ENCODE data around the gene PDXP.
"Not testable (repeated sequence)": the region's sequence is repeated elsewhere in the genome, so short reads cannot be mapped to it uniquely, and the experiment has no call there.

PDXP gene

DNA sequence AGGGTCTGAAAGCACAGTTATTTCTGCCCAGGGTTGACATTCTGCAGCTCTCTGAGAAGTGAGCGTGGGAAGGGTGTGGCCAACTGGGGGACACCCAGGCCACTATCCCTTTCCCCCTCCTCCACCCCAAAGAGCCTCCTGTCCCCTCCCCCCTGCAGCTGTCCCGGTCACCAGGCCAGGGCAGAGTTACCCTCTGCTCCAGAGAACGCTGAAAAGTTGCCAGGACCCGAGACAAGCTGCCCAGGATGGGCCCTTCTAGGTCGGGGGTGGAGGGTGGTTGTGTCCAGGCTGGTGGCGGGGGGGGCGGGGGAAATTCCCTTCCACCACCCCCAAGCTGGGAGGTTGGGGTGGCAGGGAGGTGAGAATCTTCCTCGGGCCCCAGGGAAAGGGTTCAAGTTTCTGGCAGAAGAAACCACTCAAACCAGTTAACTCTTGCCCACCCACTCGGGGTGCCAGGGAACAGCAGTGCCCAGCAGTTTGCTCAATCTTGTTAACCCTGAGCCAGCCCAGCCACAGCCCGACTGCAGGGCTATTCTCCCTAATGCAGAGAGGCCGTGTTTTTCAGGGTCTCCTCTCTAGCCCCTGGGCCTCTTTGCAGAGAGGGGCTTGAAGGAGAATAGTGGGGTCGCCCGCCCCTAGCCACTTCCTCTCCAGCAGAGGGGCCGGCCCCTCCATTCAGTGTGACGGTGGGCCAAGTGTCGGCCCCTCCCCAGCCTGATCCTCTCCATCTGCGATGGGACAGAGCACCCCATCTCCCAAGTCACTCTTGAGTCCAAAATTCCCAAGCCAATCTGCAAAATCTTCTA, 17.6 kb downstream of the PDXP start:
- DNase-seq: no peak

DNA sequence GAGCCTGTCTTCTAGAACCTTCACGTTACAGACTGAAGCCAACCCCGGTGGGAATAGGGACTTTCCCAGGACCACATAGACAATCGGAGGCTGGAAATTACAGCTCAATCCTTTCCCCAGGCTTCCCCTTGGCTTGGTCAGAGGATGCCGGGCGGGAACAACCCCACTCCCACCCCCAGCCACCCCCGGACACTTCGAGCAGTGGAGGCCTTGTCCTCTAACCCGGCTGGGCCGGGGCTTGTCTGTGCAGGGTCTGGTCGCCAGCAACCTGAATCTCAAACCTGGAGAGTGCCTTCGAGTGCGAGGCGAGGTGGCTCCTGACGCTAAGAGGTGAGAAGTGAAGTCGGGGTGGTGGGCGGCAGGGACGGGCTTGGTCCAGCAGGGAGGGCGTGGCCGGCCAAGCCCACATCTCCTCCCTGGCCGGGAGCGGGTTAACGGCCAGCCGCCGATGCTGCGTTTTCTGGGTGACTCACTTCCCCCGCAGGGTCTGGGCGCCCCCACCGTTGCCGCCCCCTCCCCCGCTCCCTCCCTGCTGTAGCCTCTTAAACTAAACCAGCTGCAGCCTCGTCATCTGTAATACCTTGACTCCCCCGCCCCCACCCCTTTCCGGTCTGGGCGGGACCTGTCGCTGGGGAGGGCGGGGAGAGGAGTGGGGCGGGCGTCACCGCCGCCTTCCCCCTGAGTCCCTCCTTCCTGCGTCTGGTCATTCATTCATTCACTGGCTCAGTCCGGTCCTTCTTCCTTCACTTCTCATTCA, 18.4 kb downstream of the PDXP start:
- DNase-seq: peak; percentile 92

GRCh38 chr22:37677493-37677974, 19.0 kb downstream of the PDXP start:
- no peak for DNase-seq

DNA sequence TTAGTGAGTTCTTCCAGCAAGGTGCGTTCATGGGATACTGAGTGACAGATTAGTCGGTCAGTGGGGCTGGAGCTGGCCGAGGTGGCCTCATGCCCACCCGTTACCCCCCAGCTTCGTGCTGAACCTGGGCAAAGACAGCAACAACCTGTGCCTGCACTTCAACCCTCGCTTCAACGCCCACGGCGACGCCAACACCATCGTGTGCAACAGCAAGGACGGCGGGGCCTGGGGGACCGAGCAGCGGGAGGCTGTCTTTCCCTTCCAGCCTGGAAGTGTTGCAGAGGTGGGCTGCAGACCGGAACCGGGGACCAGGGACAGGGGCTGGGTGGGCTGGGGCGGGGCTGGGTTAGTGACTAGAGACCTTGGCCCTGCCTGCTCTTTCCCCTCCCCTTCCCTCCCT, 19.8 kb downstream of the PDXP start:
- DNase-seq: no peak

- DNase-seq: no peak
Measured at GRCh38 chr22:37679670-37680069, 21.1 kb downstream of the PDXP start.

GRCh38 chr22:37680191-37680851, 21.8 kb downstream of the PDXP start:
- DNase-seq: no peak

DNA sequence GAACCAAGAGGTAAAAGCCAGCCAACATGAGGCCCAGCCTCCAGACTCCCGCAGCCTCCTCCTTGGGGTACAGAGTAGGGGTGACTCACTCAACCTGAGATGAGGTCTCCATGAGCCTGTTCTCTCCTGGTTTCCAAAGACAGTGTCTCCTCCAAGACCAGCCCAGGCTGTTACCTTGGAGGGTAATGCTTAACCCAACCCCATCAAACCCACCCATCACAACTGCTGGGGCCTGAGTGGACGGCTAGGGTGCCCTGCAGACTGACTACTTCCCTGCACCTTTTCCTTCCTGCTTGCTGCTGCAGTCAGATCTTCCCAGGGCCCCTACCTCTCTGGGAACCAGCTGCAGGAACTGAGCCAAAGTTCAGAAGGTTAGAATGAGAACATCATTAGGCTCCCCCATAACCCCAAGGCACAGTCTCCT, 22.5 kb downstream of the PDXP start:
- no peak for DNase-seq

GRCh38 chr22:37681556-37682049, 23.1 kb downstream of the PDXP start:
- peak; percentile 82 for DNase-seq

DNA sequence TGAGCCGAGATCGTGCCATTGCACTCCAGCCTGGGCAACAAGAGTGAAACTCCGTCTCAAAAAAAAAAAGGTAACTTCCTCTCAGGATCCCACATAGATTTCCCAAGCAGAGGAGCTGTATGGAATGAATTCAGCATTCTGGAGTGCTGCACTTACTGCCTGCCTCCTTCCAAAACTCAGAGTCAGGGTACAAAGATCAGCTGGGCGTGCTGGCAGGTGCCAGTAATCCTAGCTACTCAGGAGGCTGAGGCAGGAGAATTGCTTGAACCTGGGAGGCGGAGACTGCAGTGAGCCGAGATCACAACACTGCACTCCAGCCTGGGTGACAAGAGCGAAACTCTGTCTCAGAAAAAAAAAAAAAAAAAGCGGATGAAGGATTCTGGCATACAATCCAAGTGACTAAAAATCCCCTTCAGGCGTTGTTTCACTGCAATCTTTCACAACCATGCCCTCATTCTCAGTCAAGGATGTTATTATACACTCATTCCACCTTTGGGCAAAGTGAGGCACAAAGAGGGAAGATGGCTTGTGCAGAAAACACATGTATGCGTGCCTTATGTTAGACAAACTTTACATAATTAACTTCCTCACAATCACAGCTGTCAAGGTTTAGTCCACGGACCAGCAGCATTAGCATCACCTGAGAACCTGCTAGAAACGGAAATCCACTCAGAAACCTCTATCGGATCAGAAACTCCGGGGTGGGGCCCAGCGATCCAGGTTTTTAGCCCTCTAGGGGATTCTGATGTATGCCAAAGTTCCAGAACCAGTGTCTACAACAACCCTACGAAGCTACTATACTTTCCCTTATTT, 26.5 kb downstream of the PDXP start:
- no peak for DNase-seq

DNA sequence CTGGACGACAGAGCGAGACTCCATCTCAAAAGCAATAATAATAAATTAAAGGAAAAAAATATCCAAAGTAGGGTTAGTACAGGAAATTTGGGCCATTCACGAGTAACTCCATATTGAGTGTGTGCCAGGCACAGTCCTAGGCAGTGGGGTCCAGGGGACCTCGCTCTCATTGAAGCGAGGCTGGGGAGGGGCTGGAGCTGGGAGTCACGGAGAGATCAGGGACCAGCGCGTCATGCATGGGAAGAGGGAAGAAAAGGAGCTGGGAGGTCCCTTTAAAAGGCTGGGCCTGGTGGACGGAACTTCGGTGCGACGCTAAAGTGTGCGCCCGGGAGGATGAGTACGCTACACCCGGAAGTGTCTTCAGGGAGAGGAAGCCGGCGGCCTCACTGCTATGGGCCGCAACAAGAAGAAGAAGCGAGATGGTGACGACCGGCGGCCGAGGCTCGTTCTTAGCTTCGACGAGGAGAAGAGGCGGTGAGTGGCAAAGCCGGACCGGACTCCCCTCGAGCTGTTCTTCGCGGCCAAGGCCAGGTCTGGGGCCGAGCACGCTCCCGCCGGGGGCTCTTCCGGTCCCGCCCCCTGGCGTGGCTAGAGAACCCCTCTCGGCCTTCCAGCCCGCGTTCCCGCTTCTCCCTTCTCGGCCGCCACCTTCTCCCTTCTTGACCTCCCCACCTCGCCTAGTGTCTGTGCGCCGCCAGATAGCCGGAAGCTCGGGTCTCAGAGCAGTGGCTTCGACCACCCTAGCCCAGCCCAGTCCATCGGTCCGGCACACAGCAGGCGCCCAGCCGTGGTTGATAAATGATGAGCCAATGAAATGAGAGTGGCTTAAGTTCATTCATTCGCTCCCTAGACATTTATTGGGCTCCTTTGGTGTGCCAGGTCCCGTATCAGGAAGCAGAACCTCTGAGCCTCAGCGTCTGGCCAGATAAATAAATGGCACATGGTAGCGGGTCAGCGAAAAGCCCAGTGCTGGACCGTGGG, 27.8 kb downstream of the PDXP start, which contains the start of gene NOL12:
Gene NOL12, plus strand, starts transcription at position 342 of the 981 bp plus-strand sequence. Its CDS starts 50 bp downstream, at position 392.
- DNase-seq: peak; percentile 92

DNA sequence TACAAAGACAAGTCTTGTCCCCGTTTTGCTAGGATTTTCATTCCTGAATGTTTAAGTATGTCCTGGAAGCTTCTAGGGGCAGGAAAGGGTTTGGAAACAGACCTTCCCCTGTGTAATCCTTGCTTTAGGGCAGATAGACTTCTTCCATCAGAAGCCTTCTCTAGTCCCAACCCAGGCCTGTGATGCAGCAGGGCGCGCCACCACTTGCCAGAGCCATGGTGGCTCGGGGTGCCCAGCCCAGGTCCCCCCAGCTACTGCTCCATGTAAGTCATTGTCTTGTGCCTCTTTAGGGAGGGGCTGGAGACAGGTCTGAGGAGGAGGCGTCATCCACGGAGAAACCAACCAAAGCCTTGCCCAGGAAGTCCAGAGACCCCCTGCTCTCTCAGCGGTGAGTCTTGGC, 31.9 kb downstream of the PDXP start:
- no peak for DNase-seq

DNA sequence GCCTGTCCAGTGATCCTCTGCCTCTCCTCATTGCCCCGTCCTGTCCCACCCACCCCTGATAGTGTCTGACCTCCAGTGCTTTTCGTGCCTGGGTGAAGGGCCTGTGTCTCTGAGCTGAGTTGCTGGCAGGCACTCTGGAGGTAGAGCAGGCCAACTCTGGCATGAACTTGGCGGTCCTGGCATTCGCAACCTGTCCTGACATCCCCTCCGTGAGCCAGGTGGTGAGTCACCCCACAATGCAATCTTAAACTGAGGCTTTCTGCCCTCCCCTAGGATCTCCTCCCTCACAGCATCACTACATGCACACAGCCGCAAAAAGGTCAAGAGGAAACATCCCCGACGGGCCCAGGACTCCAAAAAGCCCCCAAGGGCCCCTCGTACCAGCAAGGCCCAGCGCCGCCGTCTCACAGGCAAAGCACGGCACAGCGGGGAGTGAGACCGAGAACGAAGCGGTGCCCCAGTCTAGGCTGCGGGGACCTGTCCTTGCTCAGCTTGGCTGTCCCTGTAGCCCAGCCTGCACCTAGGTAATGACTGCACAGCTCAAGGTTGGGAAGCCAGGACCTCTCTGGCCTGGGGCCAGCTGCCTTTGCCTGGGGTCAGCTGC, 32.5 kb downstream of the PDXP start:
- DNase-seq: no peak

DNA sequence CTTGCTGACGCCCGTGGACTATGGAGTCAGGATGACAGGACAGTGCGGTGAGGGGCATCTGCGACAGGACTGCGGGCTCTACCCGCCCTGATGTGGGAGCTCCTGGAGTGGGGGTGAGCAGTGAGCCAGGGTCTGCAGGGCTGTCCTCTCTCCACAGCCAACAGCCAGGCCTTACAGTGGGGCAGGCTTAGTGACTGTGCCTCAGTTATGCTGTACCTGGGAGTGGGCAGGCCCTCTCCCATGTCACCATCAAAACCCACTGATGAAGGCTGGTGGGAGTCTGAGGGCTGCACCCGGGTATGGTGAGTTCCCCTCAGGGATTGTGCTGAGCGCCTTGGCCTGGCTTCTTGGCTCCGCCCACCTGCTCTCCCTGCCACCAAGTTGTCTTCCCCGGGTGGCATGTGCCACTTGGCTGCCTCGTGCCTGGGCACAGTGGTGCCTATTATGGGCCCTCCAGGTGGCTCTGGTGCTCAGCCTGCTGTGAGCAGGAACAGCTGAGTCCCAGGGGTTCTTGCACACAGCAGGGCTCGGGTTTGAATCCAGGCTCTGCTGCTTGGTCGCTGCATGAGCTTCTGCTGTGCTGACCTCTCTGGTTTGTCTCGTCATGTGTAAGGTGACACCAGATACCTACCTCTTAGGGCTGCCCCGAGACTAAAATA, 34.2 kb downstream of the PDXP start:
- DNase-seq: no peak

DNA sequence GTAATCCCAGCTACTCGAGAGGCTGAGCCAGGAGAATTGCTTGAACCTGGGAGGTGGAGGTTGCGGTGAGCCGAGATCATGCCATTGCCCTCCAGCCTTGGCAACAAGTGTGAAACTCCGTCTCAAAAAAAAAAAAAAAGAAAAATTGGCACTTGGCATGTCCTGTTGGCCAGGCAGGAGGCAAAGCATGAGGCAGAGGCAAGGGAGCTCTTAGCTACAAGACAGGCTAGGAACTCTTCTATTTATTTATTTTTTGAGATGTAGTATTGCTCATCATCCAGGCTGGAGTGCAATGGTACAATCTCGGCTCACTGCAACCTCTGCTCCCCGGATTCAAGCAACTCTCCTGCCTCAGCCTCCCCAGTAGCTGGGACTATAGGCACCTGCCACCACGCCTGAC, 35.6 kb downstream of the PDXP start:
- DNase-seq: not testable (repeated sequence)

- DNase-seq: not testable (repeated sequence)
Measured at GRCh38 chr22:37696260-37696656, 37.7 kb downstream of the PDXP start.

DNA sequence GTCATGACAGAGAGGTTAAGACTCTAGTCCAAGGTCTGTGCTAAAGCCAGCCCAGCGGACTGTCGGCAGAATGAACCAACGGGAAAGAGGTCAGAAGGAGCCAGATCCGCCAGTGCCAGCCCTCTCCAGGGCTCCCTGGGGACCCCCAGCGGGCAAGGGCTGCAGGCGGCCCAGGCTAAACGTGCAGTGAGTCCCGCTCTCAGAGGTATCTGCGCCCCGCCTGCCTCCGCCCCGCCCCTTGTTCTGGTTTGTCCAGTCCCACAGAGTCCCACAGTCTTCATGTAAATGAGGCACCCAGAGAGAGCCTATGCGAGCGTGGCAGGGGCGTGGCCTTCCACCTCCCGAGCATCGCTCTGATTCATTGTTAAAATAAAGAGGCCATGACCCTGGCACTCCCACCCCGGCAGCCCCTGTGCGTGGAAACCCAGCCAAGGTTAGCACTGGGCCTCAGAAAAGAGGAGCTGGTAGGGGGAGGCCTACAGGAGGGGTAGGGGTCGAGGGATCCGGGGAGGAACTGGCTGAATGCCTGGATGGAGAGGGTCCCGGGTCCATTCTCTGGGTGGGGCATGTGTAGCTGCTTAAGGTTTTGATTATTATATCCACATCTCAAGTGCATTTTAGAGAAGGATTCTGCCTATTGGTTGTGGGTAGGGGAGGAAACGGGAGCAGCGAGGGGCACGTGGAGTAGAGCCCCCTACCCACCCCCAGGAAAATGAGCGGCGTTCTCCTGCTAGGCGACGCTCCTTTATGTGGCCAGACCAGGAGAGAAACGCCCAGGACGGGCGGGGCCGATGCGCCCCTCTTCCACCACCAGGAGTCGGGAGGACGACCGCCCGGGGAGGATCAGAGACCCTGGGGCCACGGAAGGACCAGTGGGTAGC, 38.4 kb downstream of the PDXP start, which contains the start of gene TRIOBP:
Gene TRIOBP, plus strand, starts transcription at position 392 of the 881 bp plus-strand sequence. CDS start 4,318 bp downstream, outside the sequence.
- DNase-seq: peak; percentile 99

GRCh38 chr22:37697538-37697835, 39.0 kb downstream of the PDXP start:
- no peak for DNase-seq

- DNase-seq: no peak
Measured at GRCh38 chr22:37701141-37701786, 42.7 kb downstream of the PDXP start.
